ENCODE measurements around the gene EXOC4.

EXOC4 gene

DNA sequence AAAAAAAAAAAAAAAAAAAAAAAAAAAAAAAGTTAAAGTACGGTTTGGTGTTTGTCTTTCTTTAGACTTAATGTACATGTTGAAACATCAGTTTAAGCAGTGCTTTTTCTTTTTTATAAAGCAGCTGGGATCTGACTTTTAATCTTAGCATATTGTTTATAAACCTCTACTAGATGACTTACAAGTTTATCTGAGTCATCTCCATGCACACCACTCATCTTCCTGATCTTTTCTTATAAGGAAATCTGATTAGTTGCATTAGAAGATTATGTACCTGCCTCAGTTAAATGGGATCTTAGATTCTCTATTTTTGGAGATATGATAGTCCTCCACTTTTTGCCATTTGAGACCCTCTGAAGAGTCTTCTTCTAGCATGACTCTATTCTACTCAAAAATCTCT is 482.3 kb downstream of the EXOC4 start:
- Histone ChIP-seq H3K27ac (ENCODE audit: low read depth, low read length) (no peak overlapping the region), H3K27me3 (ENCODE audit: control insufficient read depth, low read length) (no peaks in the 10 kb centered on the region), H3K4me2 (ENCODE audit: low read length) (no peak overlapping the region), H3K79me2 (ENCODE audit: control insufficient read depth, low read length) (no peaks in the 10 kb centered on the region), H3K4me3 (ENCODE audit: low read length) (no peak overlapping the region), H4K20me1 (ENCODE audit: control insufficient read depth, insufficient read depth, low read depth, low read length) (no peaks in the 10 kb centered on the region), H3K9me3 (ENCODE audit: control insufficient read depth, insufficient read depth, low read length) (no peaks in the 10 kb centered on the region), H3K4me1 (ENCODE audit: control insufficient read depth, low read length) (no peaks in the 10 kb centered on the region), H3F3A (ENCODE audit: control insufficient read depth, insufficient read depth) (no peaks in the 10 kb centered on the region), H3K9me2 (replicated peaks; ENCODE audit: control insufficient read depth, low read length) (no peaks in the 10 kb centered on the region), H3K36me3 (ENCODE audit: control insufficient read depth, low read length) (no peaks in the 10 kb centered on the region)
- TF ChIP-seq EZH2phosphoT487 (IDR thresholded peaks at IDR 0.05; ENCODE audit: borderline replicate concordance, low read length) = no peak
- TF ChIP-seq, protein P1, sequence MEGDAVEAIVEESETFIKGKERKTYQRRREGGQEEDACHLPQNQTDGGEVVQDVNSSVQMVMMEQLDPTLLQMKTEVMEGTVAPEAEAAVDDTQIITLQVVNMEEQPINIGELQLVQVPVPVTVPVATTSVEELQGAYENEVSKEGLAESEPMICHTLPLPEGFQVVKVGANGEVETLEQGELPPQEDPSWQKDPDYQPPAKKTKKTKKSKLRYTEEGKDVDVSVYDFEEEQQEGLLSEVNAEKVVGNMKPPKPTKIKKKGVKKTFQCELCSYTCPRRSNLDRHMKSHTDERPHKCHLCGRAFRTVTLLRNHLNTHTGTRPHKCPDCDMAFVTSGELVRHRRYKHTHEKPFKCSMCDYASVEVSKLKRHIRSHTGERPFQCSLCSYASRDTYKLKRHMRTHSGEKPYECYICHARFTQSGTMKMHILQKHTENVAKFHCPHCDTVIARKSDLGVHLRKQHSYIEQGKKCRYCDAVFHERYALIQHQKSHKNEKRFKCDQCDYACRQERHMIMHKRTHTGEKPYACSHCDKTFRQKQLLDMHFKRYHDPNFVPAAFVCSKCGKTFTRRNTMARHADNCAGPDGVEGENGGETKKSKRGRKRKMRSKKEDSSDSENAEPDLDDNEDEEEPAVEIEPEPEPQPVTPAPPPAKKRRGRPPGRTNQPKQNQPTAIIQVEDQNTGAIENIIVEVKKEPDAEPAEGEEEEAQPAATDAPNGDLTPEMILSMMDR (IDR thresholded peaks at IDR 0.05; ENCODE audit: low read depth, low read length, poor library complexity, severe bottlenecking) = no peak

DNA sequence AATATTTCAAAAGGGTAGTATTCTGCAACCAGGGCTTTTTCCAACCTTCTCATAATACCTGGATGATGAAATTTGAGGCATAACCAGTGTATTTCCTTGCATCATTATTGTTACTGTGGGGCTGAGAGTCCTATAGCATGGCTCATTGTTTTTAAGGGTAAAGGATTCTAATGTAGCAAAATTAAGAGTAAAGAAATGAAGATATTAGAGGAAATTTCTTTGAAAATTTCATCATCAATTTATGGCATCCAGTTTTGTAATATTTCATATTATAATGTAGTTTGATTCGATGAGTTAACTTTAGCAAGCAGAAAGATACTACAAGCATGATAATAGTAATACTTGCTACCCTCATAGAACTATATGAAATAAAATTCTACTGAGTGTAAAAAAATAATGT is 486.9 kb downstream of the EXOC4 start:
- Histone ChIP-seq H3K9me2 (replicated peaks; ENCODE audit: control insufficient read depth, low read length) (no peaks in the 10 kb centered on the region), H4K20me1 (ENCODE audit: control insufficient read depth, insufficient read depth, low read depth, low read length) (no peaks in the 10 kb centered on the region), H3K36me3 (ENCODE audit: control insufficient read depth, low read length) (no peaks in the 10 kb centered on the region), H3K27ac (ENCODE audit: low read depth, low read length) (no peak overlapping the region), H3K79me2 (ENCODE audit: control insufficient read depth, low read length) (no peaks in the 10 kb centered on the region), H3K9me3 (ENCODE audit: control insufficient read depth, insufficient read depth, low read length) (no peaks in the 10 kb centered on the region), H3K27me3 (ENCODE audit: control insufficient read depth, low read length) (no peaks in the 10 kb centered on the region), H3K4me1 (ENCODE audit: control insufficient read depth, low read length) (no peaks in the 10 kb centered on the region), H3K4me3 (ENCODE audit: low read length) (no peak overlapping the region), H3K4me2 (ENCODE audit: low read length) (no peak overlapping the region), H3F3A (ENCODE audit: control insufficient read depth, insufficient read depth) (no peaks in the 10 kb centered on the region)
- no peak for TF ChIP-seq EZH2phosphoT487 (IDR thresholded peaks at IDR 0.05; ENCODE audit: borderline replicate concordance, low read length)
- TF ChIP-seq, protein P1 (IDR thresholded peaks at IDR 0.05; ENCODE audit: low read depth, low read length, poor library complexity, severe bottlenecking) = no peak

DNA sequence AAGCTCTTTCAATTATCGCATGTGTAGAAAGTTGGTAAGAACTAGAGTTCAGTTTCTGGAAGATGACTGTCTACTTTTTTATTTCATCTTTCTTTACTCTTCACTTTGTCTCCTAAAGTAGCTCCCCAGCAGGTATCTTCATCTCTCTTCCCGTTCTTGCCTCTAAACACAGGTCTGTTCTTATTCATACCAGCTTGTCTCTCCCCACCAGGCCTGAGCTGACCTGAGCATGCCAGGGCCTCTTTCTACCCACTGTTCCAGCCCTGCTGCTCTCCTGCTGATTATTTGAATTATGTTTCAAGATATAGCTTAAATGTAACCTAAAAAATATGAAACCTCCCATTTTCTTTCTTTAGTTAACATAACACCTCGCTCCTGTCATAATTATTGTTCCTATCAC is 488.2 kb downstream of the EXOC4 start:
- no peak overlapping the region for H3K4me2 ChIP-seq (ENCODE audit: low read length)
- H3K4me3 ChIP-seq (ENCODE audit: low read length) = no peak overlapping the region

DNA sequence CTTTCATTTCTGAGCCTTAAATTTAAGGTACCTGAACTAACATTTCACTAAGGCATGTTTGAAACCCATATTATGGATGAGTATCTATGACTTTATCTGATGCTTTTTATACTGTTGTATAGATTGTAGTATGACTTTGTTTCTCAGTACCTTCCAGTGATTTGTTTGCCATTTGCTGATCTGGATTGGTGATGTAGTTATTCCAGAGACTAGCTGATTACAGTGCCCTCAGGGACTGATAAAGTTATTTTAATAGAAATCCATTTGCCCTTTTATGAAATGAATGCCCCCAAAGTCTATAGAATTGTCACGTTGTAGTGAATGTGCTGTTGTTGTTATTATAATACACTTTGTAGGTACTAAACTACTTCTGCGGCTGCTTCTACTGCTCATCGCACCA is 488.8 kb downstream of the EXOC4 start:
- TF ChIP-seq EZH2phosphoT487 (IDR thresholded peaks at IDR 0.05; ENCODE audit: borderline replicate concordance, low read length) = no peak
- TF ChIP-seq, protein P1 (IDR thresholded peaks at IDR 0.05; ENCODE audit: low read depth, low read length, poor library complexity, severe bottlenecking) = no peak
- H4K20me1 ChIP-seq (ENCODE audit: control insufficient read depth, insufficient read depth, low read depth, low read length) = no peaks in the 10 kb centered on the region
- no peaks in the 10 kb centered on the region for H3K36me3 ChIP-seq (ENCODE audit: control insufficient read depth, low read length)
- no peaks in the 10 kb centered on the region for H3K4me1 ChIP-seq (ENCODE audit: control insufficient read depth, low read length)
- H3K27me3 ChIP-seq (ENCODE audit: control insufficient read depth, low read length) = no peaks in the 10 kb centered on the region
- no peak overlapping the region for H3K4me3 ChIP-seq (ENCODE audit: low read length)
- H3K9me2 ChIP-seq (replicated peaks; ENCODE audit: control insufficient read depth, low read length) = no peaks in the 10 kb centered on the region
- H3K27ac ChIP-seq (ENCODE audit: low read depth, low read length) = no peak overlapping the region
- H3K4me2 ChIP-seq (ENCODE audit: low read length) = no peak overlapping the region
- no peaks in the 10 kb centered on the region for H3K9me3 ChIP-seq (ENCODE audit: control insufficient read depth, insufficient read depth, low read length)
- H3K79me2 ChIP-seq (ENCODE audit: control insufficient read depth, low read length) = no peaks in the 10 kb centered on the region
- H3F3A ChIP-seq (ENCODE audit: control insufficient read depth, insufficient read depth) = no peaks in the 10 kb centered on the region

More for the DNA sequence above, 488.2 kb downstream of the EXOC4 start:
- H3K9me2 ChIP-seq (replicated peaks; ENCODE audit: control insufficient read depth, low read length) = no peaks in the 10 kb centered on the region
- no peaks in the 10 kb centered on the region for H3K4me1 ChIP-seq (ENCODE audit: control insufficient read depth, low read length)
- H3F3A ChIP-seq (ENCODE audit: control insufficient read depth, insufficient read depth) = no peaks in the 10 kb centered on the region
- H3K9me3 ChIP-seq (ENCODE audit: control insufficient read depth, insufficient read depth, low read length) = no peaks in the 10 kb centered on the region
- no peaks in the 10 kb centered on the region for H3K79me2 ChIP-seq (ENCODE audit: control insufficient read depth, low read length)
- H3K27me3 ChIP-seq (ENCODE audit: control insufficient read depth, low read length) = no peaks in the 10 kb centered on the region
- no peaks in the 10 kb centered on the region for H3K36me3 ChIP-seq (ENCODE audit: control insufficient read depth, low read length)
- no peaks in the 10 kb centered on the region for H4K20me1 ChIP-seq (ENCODE audit: control insufficient read depth, insufficient read depth, low read depth, low read length)
- no peak for TF ChIP-seq EZH2phosphoT487 (IDR thresholded peaks at IDR 0.05; ENCODE audit: borderline replicate concordance, low read length)
- no peak overlapping the region for H3K27ac ChIP-seq (ENCODE audit: low read depth, low read length)

All from DOHH2 (cell line).